GM23338 (cell line): ENCODE measurements around the gene ARHGEF40.

Source experiments
- CREB1 ChIP-seq: fragments of 250-450 bp; sonication (Bioruptor Pico); IDR thresholded peaks from 2 replicates; pipeline ENCODE4 v1.5.0; 2020; ENCODE audit warnings: low read depth, mild to moderate bottlenecking, moderate library complexity
- CTCF ChIP-seq, 2 experiments: fragments of 200-600 bp in 1 of 2; sonication (generic) in 1 of 2; conservative IDR thresholded peaks; 2 replicates each; pipeline versions ENCODE4 v1.5.1 to v1.6.1; 2016 to 2017; ENCODE audit warnings: antibody characterized with exemption in 2 of 2, low read depth in 2 of 2, mild to moderate bottlenecking in 2 of 2, moderate library complexity in 1 of 2
- ETS1 ChIP-seq: IDR thresholded peaks from 2 replicates; pipeline ENCODE4 v1.6.1; 2016; ENCODE audit warnings: antibody characterized with exemption
- EZH2 ChIP-seq: fragments of 200-600 bp; sonication (generic); IDR thresholded peaks from one replicate; pipeline ENCODE4 v1.8.0; 2017; ENCODE audit warnings: antibody characterized with exemption, mild to moderate bottlenecking, low read depth; ENCODE audit not compliant: unreplicated experiment
- JUNB ChIP-seq: IDR thresholded peaks from one replicate; pipeline ENCODE4 v1.6.1; 2016; ENCODE audit warnings: antibody characterized with exemption; ENCODE audit not compliant: unreplicated experiment
- POLR2AphosphoS5 ChIP-seq: IDR thresholded peaks from 2 replicates; pipeline ENCODE4 v1.6.1; 2016; ENCODE audit warnings: antibody characterized with exemption, low read depth
- REST ChIP-seq: IDR thresholded peaks from one replicate; pipeline ENCODE4 v1.6.1; 2018; ENCODE audit warnings: antibody characterized with exemption; ENCODE audit not compliant: unreplicated experiment
- ZNF114 ChIP-seq: fragments of 250-450 bp; sonication (Bioruptor Pico); IDR thresholded peaks from 2 replicates; pipeline ENCODE4 v1.5.0; 2020; ENCODE audit warnings: mild to moderate bottlenecking, moderate library complexity

GRCh38 chr14:21037156-21037555 lies 32.9 kb upstream of the ARHGEF40 start:
- TF ChIP-seq CTCF (conservative IDR thresholded peaks at IDR 0.05; ENCODE audit: low read depth in 2 of 2) (no peak), EZH2 (no peak), JUNB (no peak), CREB1 (CRISPR knock-in tag) (no peak), ZNF114 (no peak), POLR2AphosphoS5 (no peak), REST (no peak), ETS1 (no peak)
